NCI-H2196 (cell line): ENCODE results near the gene PDE9A.
"Not testable (repeated sequence)": the region's sequence is repeated elsewhere in the genome, so short reads cannot be mapped to it uniquely, and the experiment has no call there.

Source experiments
- DNase-seq: peaks from one replicate; lab custom pipeline; 2025; ENCODE audit not compliant: unreplicated experiment; lab: John Stamatoyannopoulos, UW

PDE9A gene

GRCh38 chr21:42704861-42705260, 51.4 kb downstream of the PDE9A start:
- DNase-seq = no peak

DNA sequence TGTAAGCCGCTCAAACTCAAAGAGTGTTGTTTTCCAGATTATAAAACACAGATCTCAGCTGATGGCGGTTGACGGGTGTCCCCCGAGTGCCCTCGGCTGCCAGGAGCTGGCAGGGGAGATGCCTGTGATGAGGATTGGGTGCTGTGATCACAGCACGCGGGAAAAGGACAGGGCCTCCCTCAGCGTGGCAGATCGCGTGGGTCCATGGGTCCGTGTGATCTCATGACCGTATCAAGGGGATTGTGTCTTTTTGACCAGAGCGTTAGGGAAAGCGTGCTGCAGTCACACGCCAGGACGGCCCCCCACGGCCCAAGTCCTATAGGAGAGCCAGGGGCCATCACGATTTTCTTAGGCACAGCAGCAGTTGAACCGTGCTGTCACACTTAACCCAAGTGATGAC, 51.9 kb downstream of the PDE9A start:
- no peak for DNase-seq

- no peak for DNase-seq
These were observed 52.4 kb downstream of the PDE9A start for GRCh38 chr21:42705746-42706374.

- DNase-seq = no peak
These were observed 53.3 kb downstream of the PDE9A start for GRCh38 chr21:42706765-42707164.

- DNase-seq = no peak
These were observed 53.9 kb downstream of the PDE9A start for GRCh38 chr21:42707207-42707830.

- no peak for DNase-seq
These were observed 54.7 kb downstream of the PDE9A start for GRCh38 chr21:42708107-42708506.

- DNase-seq = not testable (repeated sequence)
These were observed 55.5 kb downstream of the PDE9A start for GRCh38 chr21:42708916-42709315.

- DNase-seq = no peak
These were observed 58.2 kb downstream of the PDE9A start for GRCh38 chr21:42711667-42712066.

GRCh38 chr21:42715427-42715826, 62.0 kb downstream of the PDE9A start:
- DNase-seq = not testable (repeated sequence)

GRCh38 chr21:42716074-42716473, 62.7 kb downstream of the PDE9A start:
- no peak for DNase-seq

- DNase-seq = not testable (repeated sequence)
These were observed 67.1 kb downstream of the PDE9A start for GRCh38 chr21:42720484-42720883.

DNA sequence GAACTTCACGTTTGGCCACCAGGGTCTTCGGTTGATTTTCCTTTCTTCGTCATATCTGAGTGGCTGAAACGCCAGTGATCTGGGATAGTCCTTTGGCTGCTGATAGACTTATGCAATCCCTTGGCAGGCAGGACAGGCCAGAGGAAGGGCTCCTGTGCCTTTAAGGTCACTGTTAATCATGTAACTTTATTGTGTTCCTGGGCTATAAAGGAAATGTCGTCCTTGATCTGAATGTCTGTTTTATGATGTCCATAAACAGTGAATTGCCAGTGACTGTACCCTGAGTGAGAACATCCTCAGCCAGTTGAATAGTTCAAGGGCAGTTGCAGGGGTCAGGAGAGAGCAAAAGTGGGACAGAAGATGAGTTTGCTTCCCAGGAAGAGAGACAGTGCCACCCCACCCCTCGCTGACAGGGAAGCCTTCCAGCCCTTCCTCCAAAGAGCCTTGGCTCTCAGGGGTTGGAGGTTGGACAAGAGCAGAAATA, 68.0 kb downstream of the PDE9A start:
- no peak for DNase-seq

DNA sequence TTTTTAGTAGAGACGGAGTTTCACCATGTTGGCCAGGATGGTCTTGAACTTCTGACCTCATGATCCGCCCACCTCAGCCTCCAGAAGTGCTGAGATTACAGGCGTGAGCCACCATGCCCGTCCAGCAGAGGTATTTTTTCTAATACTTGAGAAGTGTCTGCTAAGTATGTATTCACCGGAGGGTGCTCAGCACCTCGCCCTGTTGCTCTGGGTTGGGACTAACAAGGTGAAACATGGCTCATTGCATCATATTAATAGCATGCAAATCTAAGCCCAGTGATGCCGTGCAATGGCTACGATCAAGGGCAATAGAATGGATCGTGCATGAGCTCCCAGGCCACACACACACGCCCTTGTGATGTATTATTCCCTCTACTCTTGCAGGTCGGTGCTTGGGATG, 68.7 kb downstream of the PDE9A start:
- no peak for DNase-seq

GRCh38 chr21:42722808-42723473, 69.5 kb downstream of the PDE9A start:
- no peak for DNase-seq

DNA sequence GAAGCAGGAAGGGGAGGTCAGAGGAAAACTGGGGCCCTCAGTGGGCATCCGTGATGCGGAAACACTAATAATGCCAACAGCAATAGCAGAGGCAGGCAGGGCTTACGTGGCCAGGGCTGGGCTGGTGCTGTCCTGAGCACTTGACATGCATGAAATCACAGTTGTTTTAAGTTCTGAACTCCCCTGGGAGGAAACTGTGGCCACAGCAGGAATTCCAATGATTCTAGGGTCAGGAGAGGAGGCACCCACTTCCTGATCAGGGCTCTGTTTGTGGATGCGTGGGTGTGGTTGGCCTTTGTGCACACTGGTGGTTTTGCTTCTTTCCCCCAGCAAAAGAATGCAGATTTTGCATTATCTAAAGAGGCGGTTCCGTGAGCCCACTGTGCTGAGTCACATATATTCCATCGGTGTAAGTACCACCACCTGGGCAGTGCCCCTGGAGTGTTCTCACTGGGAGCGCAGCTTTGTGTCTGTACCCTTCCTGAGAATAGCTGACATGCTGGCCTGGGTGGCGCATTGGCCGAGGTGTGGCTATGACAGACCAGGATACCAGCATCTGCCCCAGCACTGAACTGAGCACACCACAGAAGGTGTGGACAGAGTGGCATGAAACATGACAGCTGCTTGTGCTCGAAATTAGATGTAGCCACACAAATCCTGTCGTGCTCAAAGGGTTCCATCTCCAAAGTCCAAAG, 71.0 kb downstream of the PDE9A start:
- DNase-seq = no peak

GRCh38 chr21:42725416-42725930, 72.1 kb downstream of the PDE9A start:
- no peak for DNase-seq

GRCh38 chr21:42731264-42732032, 78.0 kb downstream of the PDE9A start:
- DNase-seq = no peak

DNA sequence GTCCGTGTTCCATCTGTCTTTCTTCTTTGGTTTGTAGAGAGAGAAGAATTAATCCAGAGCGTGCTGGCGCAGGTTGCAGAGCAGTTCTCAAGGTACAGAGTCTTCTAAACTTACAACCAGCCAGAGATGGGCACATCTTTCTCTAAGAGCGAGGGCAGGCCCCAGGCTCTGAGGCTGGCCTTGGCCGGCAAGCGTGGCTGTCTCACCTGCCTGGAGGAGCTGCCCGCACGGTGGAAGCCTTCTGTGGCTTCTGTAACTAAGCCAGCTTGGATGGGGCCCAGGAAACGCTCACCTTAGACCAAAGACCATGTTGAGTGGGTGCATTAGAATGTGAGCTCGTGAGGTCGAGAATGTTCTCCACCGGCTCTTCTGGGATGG, 78.6 kb downstream of the PDE9A start:
- no peak for DNase-seq

- no peak for DNase-seq
These were observed 79.7 kb downstream of the PDE9A start for GRCh38 chr21:42733037-42733627.

- no peak for DNase-seq
These were observed 80.5 kb downstream of the PDE9A start for GRCh38 chr21:42733874-42734273.
